Urinary bladder (tissue), 4 donors: ENCODE results near the gene NDOR1. TPM values are rescaled to one million over a fixed set of nuclear protein-coding genes. Genes with fewer than 3 reads are reported as not detected.

ENCODE experiments used
- DNase-seq: peaks from one replicate; pipeline ENCODE4 v3.0.0-alpha.2; 2015; ENCODE audit errors: extremely low spot score
- H3K27ac ChIP-seq: one replicate; pipeline ENCODE4 v1.5.1; 2013; ENCODE audit warnings: low read depth, mild to moderate bottlenecking, moderate library complexity
- H3K36me3 ChIP-seq: one replicate; pipeline ENCODE4 v1.6.1; 2013; ENCODE audit warnings: mild to moderate bottlenecking, moderate library complexity; ENCODE audit not compliant: insufficient read depth
- H3K4me1 ChIP-seq: one replicate; pipeline ENCODE4 v1.6.1; 2013; ENCODE audit warnings: mild to moderate bottlenecking, moderate library complexity; ENCODE audit not compliant: insufficient read depth
- H3K4me3 ChIP-seq: one replicate; pipeline ENCODE4 v1.5.1; 2013; ENCODE audit warnings: low read depth, low read length
- WGBS: extraction: QIAGEN DNeasy Blood & Tissue Kit; methylation state at CpG from one replicate; pipeline ENCODE4 v1.1.7; 2013; 5-methylcytosine and 5-hydroxymethylcytosine counted together
- polyA plus RNA-seq: library from polyadenylated mRNA; stranded (reverse); fragments of 200-250 nt; gene quantifications from one replicate; pipeline ENCODE4 v1.2.3, GENCODE V29; 2013
- total RNA-seq: library from RNA; depleted of rRNA; stranded (reverse); fragments of >200 nt; gene quantifications from one replicate; pipeline ENCODE4 v1.2.3, GENCODE V29; 2014
- donor health status: healthy with polysubstance abuse.
- donor health status: healthy.

NDOR1 gene
- total and polyA plus RNA-seq, 2 donors = 3.2 to 10.4 TPM

- no peak overlapping the region for H3K4me3 ChIP-seq
- DNase-seq = no peak
- H3K36me3 ChIP-seq = no peaks in the 10 kb centered on the region
- 63% methylated on average over 21 of the region's 21 CpGs for WGBS
- peaks cover 3% of the 10 kb centered on the region for H3K4me1 ChIP-seq
- H3K27ac ChIP-seq = no peak overlapping the region
Measured at GRCh38 chr9:137172901-137173795, 32.4 kb upstream of the NDOR1 start.

- 84% methylated on average over 45 of the region's 45 CpGs for WGBS
- Histone ChIP-seq H3K4me1 (peaks cover 3% of the 10 kb centered on the region), H3K4me3 (no peak overlapping the region), H3K36me3 (no peaks in the 10 kb centered on the region), H3K27ac (no peak overlapping the region)
- no peak for DNase-seq
Measured at GRCh38 chr9:137173796-137174664, 31.5 kb upstream of the NDOR1 start.

DNA sequence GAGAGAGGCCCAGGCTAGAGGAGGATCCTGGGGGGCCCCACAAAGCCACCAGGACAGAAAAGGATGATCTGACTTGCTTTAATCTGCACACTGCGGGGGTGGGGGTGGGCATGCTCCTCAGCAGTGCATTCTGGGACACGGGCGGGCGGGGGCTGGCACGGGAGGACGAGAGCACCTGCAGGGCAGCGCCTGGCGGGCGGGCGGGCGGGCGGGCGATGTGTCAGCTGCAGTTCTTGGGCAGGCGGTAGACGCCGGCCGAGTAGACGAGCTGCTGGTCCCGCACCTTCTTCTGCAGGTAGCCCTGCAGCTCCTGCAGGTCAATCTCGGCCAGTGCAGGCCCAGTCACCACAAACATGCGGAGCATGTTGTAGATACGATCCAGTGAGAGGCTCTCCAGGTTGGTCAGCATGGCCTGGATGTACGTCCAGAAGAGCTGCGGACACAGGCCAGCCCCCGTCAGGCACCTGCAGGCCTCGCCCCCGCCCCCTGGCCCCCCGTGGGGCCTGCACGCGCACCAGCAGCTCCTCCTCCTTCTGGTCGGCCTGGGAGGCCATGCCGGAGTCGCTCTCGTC is 30.7 kb upstream of the NDOR1 start:
- Histone ChIP-seq H3K4me1 (no peaks in the 10 kb centered on the region), H3K27ac (no peak overlapping the region), H3K36me3 (no peaks in the 10 kb centered on the region), H3K4me3 (no peak overlapping the region)
- 49% methylated on average over 34 of the region's 34 CpGs for WGBS
- no peak for DNase-seq

GRCh38 chr9:137175345-137175961 is 30.0 kb upstream of the NDOR1 start:
- H3K4me1 ChIP-seq = no peaks in the 10 kb centered on the region
- no peak for DNase-seq
- 39% methylated on average over 33 of the region's 33 CpGs for WGBS
- H3K4me3 ChIP-seq = no peak overlapping the region
- no peaks in the 10 kb centered on the region for H3K36me3 ChIP-seq
- H3K27ac ChIP-seq = no peak overlapping the region

GRCh38 chr9:137176302-137177182 is 29.0 kb upstream of the NDOR1 start:
- 57% methylated on average over 17 of the region's 17 CpGs for WGBS
- DNase-seq = no peak
- Histone ChIP-seq H3K27ac (no peak overlapping the region), H3K4me1 (no peaks in the 10 kb centered on the region), H3K36me3 (no peaks in the 10 kb centered on the region), H3K4me3 (no peak overlapping the region)

DNA sequence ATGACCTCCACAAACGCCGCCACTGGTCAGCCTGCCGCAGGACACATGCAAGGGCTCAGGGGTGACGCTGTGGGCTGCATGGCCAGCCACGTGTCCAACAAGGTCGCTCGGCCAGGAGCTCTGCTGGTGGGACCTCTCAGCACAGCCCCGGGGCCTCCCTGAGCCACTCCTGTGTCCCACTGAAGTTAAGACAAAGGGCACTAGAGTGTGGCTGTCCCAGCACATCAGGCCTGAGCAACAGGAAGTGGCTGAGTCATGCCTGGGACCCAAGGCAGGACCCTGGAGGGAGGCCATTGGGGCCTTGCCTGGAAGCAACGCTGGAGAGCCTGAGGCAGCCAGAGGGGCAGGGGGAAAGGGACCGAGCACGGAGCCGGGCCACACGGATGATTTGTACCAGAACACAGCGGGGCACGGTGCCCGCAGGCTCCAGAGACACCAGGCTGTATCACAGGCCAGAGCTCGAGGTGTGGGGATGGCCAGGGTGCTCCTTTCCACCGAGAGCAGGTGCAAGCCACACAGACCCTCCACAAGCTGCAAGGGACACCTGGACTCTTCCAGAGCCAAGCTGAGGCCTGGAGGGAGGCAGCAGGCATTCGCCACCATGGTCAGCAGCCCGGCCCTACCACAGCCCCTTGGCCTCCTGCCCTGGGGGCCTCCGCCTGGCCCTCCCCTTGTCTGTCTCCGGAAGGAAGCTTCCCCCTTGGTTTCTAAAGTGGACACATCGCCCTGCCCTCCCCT is 27.1 kb upstream of the NDOR1 start:
- H3K27ac ChIP-seq = no peak overlapping the region
- no peaks in the 10 kb centered on the region for H3K4me1 ChIP-seq
- peaks cover under 1% of the 10 kb centered on the region for H3K36me3 ChIP-seq
- no peak for DNase-seq
- H3K4me3 ChIP-seq = no peak overlapping the region
- WGBS = 91% methylated on average over 23 of the region's 23 CpGs

DNA sequence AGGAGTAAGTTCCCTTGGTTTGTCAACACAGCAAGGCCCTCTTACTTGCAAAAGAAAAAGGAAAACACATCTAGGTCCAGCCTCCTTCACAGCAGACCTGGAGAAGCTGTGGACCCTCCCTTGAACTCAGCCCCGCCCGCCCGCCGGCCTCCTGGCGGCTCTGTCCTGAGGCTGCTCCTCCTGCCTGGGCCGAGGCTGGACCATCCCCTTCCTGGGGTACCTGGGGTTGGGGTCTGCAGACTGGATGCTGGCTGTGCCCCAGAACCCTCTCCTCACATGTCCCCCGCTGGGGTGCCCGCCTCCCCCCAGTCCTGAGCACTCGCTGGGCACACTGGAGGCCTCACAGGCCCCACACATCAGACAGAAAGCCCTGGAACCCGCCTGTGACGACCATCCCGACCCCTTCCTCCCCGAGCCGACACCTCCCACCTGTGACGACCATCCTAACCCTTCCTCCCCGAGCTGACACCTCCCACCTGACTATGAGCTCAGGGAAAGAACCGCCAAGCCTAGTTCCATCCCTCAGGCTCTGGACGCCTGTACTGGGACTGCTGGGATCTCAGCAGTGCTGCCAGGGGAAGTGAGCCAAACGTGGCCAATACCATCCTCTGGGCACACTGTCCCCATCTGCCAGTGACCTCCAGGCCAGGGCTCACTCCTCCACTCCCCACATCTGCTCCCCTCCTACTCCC is 26.4 kb upstream of the NDOR1 start:
- Histone ChIP-seq H3K36me3 (peaks cover 5% of the 10 kb centered on the region), H3K4me1 (no peaks in the 10 kb centered on the region), H3K27ac (no peak overlapping the region), H3K4me3 (no peak overlapping the region)
- no peak for DNase-seq
- WGBS = 90% methylated on average over 19 of the region's 19 CpGs

GRCh38 chr9:137179761-137180160 is 25.7 kb upstream of the NDOR1 start:
- Histone ChIP-seq H3K4me1 (no peaks in the 10 kb centered on the region), H3K36me3 (peaks cover 5% of the 10 kb centered on the region), H3K27ac (no peak overlapping the region), H3K4me3 (no peak overlapping the region)
- 95% methylated on average over 17 of the region's 17 CpGs for WGBS
- DNase-seq = no peak

GRCh38 chr9:137180491-137180890 is 25.0 kb upstream of the NDOR1 start:
- H3K27ac ChIP-seq = no peak overlapping the region
- H3K36me3 ChIP-seq = peaks cover 5% of the 10 kb centered on the region
- H3K4me1 ChIP-seq = no peaks in the 10 kb centered on the region
- DNase-seq = no peak
- no peak overlapping the region for H3K4me3 ChIP-seq
- 95% methylated on average over 20 of the region's 20 CpGs for WGBS

DNA sequence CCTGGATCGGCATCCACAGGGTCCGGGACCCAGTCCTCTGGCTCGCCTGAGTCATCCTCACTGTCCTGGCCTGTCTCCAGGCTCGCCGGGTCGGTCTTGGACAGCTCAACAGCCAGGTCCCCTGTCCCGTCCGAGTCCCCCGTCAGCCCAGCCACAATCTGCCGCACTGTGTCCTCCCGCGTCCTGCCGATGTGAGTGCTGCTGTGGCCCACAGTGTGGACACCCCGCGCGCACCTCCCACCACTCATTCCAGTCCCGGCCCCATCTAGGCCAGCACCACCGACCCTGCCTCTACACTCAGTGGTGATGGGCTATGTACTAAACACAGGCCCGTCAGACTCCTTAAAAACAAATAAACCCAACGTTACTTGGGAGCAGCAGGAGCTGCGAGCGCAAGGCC is 23.8 kb upstream of the NDOR1 start:
- no peaks in the 10 kb centered on the region for H3K4me1 ChIP-seq
- H3K27ac ChIP-seq = no peak overlapping the region
- H3K36me3 ChIP-seq = peaks cover 5% of the 10 kb centered on the region
- H3K4me3 ChIP-seq = no peak overlapping the region
- no peak for DNase-seq
- WGBS = 94% methylated on average over 22 of the region's 22 CpGs

DNA sequence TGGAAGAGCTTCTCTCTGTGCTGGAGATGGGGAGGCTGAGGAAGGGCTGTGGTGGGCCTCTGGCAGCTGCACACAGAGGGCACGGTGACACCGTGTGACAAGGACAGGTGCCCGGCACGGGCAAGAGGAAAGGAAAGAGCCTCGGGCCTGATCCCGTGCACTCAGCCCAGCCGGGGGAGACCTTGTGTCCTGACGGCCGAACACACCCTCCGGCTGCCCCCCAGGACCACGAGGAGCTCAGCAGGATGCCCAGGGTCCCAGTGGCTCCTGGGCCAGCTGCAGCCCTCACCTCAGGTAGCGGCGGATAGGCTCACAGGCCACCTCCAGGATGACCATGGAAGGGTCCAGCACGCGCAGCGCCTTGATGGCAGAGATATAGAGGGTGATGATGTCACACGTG is 22.7 kb upstream of the NDOR1 start:
- 94% methylated on average over 17 of the region's 17 CpGs for WGBS
- Histone ChIP-seq H3K27ac (no peak overlapping the region), H3K4me1 (no peaks in the 10 kb centered on the region), H3K36me3 (peaks cover 5% of the 10 kb centered on the region), H3K4me3 (no peak overlapping the region)
- no peak for DNase-seq
